Retina (tissue), 1 donor: ENCODE results near the gene PVALEF.
A peak's percentile ranks its signal among the peaks of the same experiment; 100 is the strongest.

Experiments used
- DNase-seq: peaks from one replicate; pipeline ENCODE4 v3.0.0-alpha.2; 2016

Gene PVALEF

DNA sequence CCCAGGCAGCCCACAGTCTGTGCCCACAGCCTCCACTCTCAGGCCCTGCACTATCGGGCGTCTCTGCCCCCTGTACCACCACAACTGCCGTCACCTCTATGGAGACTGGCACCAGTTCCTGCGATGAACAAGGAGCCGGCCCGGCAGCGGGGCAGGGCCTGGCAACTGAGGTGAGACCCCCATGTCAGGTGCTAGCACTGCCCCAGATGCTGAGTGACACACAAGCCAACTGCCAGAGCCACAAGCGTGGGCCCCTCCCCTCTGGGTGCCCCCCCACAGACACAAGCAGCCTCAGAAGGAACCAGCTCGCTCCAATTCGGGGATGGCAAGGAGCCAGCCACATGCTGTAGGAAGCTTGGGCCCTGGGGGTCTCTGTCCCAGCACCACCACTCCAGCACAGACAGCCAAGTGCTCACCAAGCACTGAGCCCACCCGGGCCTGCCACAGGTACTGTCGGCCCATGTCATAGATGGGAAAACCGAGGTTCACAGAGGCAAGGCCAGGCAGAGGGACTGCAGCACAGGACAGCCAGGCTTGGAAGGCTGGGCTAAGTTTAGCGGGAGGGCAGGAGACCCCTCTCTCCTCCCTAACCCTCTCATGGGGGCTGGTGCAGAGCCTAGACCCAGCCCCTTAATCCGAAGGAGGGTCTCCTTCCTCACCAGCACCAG lies 1.5 kb upstream of the PVALEF start:
- no peak for DNase-seq

- DNase-seq, result peak; percentile 80
Measured at GRCh38 chr17:81164371-81165245, 699 bp upstream of the PVALEF start.

- no peak for DNase-seq
Measured at GRCh38 chr17:81166033-81166492, 756 bp downstream of the PVALEF start, which contains the start of gene AATK. Gene AATK, minus strand, starts transcription at chr17:81166221. Its CDS starts 229 bp downstream, at chr17:81165992.

GRCh38 chr17:81167194-81167524 lies 1.9 kb downstream of the PVALEF start:
- DNase-seq, result no peak

DNA sequence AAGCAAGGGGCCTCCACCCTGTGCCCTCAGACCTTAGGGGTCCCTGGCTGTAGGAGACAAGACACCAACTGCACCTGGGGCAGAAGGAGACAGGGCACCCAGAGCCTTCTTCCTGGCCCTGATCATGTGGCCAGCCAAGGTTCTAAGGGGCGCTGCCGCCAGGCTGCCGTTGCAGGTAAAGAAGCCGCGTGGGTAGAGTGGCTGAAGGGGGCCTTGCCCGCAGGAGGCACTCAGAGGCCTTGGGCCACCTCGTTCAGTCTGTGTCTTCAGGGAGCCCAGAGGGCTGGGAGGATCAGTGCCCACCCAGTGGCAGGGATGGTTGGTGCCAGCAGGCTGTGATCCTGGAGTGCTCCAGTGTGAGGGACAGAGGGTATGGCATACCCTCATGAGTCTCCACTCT lies 2.3 kb downstream of the PVALEF start:
- no peak for DNase-seq

DNA sequence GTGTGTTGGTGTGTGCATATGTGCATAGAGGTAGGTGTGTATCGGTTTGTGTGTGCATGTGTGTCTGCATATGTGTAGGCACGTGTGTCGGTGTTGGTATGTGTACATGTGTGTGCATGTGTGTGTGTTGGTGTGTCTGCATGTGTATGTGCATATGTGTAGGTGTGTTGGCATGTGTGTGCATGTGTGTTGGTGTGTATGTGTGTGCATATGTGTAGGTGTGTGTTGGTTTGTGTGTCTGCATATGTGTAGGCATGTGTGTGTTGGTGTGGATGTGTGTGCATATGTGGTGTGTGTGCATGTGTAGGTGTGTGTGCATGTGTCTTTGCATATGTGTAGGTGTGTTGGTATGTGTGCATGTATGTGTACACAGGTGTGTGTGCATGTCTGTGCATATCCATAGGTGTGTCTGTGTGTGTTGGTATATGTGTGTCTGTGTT lies 4.6 kb downstream of the PVALEF start:
- no peak for DNase-seq

GRCh38 chr17:81170727-81171494 lies 5.6 kb downstream of the PVALEF start:
- no peak for DNase-seq

GRCh38 chr17:81171941-81172340 lies 6.6 kb downstream of the PVALEF start:
- DNase-seq, result no peak

DNA sequence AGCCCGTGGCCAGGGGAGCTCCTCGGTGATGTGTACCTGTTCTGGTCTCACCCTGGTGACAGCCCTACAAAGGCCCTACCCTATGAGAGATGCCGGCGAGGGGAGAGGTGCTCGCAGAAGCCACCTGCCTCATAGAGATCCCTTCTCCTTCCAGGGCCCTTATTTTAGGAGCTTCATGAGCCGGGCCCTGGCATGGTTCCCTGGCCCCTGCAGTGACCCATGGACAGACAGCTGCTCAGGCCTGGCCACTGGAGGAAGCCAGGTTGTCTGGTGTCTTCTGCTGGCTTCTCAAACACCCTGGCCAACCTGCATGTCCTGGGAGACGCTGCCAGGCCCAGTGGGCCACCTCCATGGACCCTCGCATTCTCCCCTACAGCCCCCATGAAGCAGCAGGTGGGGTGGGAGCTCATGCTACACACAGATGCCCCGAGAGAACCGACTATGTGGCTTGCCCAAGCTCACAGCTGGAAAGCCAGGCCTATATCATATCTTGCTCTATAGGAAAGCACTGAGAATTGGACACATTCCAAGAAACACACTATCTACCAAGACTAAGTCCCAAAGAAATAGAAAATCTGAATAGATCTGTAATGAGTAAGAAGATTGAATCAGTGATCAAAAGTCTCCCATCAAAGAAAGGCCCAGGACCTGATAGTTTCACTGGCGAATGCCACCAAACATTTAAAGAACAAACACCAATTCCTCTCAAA lies 7.9 kb downstream of the PVALEF start:
- no peak for DNase-seq

DNA sequence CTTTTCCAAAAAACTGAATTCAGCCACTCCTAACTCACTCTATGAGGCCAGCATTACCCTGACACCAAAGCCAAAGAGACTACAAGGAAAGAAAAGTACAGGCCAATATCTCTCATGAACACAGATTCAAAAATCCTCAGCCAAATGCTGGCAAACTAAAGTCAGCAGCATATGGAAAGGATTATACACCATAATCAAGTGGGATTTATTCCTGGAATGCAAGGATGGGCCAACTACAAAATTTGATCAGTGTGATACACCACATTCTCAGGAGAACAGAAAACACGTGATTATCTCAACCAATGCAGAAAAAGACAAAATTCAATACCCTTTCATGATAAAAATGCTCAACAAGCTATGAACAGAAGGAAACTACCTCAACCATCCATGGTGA lies 8.5 kb downstream of the PVALEF start:
- no peak for DNase-seq

DNA sequence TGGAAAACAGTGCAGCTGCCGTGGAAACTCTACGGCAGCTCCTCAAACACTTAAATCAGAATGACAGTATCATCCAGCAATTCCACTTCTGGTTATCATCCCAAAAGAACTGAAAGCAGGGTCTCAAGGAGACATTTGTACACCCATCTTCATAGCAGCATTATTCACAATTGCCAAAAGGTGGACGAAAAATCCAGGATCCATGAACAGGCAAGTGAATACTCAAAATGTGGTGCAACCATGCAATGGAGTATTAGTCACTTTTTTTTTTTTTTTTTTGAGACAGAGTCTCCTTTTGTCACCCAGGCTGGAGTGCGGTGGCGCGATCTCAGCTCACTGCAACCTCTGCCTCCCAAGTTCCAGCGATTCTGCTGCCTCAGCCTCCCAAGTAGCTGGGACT lies 11.4 kb downstream of the PVALEF start:
- DNase-seq, result no peak

GRCh38 chr17:81178136-81179091 lies 13.1 kb downstream of the PVALEF start:
- no peak for DNase-seq

- no peak for DNase-seq
Measured at GRCh38 chr17:81179220-81179619, 13.9 kb downstream of the PVALEF start.

DNA sequence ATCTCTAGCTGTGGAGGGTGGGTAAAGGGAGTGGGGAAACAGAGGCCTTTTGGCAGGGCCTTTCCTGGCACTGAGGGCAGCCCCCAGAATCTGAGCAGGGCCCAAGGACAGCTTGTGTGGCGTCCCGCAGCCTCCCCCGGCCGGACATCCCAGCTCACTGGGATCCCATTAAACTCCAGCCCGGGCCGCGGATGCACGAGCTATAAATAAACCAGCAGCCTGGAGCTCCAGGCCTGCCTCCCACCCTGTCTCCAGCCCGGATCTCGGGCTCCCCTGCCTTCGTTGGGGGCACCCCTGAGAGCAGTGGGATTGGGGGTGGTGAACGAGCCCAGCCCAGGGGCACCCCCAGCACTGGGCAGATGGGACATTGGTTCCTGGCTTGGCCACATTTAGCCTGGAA lies 14.6 kb downstream of the PVALEF start:
- DNase-seq, result no peak

DNA sequence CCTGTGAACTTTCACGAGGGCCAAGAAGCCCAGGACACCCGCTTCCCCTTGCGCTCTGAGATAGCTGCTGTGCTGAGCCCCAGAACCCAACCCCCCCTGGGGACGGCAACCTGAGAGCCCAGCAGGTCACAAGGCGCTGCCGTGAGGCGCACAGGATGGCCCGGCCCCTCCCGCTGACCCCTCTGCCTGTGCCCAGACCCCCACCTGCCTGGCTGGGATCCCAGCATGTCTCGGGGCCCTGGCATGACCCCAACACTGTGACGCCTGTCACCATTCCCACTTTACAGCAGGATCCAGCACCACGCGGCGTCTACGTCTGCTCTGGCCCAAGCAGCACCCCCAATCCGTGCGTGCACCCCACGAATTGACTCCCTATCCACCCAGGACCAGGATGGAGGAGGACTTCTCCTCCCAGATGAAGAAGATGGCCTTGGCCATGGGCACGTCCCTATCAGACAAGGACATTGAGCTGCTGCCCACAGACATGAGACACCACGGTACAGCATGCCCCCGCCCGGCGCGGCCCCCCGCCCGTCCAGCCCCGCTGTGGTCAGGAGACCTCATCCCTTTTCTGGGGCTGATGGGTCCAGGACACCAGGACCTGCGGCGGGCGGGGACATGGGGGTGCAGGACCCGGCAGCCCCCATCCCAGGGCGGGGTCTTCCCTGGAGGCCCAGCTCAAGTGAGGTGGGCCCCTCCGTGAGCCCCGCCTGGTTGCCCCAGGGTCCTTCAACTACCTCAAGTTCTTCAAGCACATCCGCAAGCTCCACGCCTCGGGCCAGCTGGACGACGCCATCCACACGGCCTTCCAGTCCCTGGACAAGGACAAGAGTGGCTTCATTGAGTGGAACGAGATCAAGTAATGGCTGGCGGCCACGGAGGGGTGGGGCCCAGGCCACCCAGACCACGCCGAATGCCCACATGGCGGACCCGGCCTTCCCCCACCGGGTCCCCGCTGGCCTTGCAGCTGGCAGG lies 15.8 kb downstream of the PVALEF start:
- DNase-seq, result no peak

GRCh38 chr17:81181811-81182185 lies 16.5 kb downstream of the PVALEF start:
- DNase-seq, result no peak

GRCh38 chr17:81182596-81182995 lies 17.3 kb downstream of the PVALEF start:
- no peak for DNase-seq

DNA sequence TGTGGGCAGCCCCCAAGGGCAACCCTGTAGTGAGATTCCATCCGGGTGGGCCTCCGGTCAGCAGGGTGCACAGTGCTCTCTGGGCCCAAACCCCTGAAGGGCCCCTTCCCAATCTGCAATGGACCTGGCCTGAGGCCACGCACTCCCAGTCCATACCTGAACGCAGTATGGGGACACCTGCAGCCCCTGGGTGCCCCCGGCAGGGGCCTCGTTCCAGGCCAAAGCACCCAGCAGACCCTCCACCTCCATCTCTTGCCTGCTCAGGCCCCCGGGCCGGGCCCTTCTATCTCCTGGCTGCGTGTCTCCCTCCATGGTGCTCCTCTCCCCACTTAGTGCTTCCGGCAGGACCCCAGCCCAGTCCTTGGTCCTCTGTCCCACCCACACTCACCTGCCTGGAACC lies 18.0 kb downstream of the PVALEF start:
- DNase-seq, result no peak

GRCh38 chr17:81183807-81184206 lies 18.5 kb downstream of the PVALEF start:
- DNase-seq, result no peak

DNA sequence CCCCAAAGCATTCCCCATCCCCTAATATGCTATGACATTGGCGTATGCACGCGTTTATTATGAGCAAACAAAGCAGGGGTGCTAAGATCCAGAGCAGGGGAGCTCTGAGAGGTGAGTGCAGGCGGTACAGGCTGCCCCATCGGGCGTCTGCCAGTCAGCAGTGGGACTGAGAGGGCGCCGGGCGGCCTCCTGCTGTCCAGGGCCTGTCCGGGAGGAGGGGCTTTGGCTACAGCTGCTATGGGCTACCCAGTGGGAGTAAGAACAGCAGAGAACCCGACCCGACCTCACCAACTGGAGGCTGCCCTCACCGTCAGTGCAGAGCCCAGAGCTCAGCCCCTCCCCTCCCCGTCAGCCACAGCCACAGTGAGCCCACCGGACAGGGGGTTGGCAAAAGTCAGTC lies 19.2 kb downstream of the PVALEF start:
- peak; percentile 49 for DNase-seq
